Measurements from ENCODE around the gene CDH4. TPM values are rescaled to one million over a fixed set of nuclear protein-coding genes. Genes with fewer than 3 reads are reported as not detected.

CDH4 gene
- total RNA-seq, 2 experiments from 2014 or later, result 0.10 to 0.21 TPM

DNA sequence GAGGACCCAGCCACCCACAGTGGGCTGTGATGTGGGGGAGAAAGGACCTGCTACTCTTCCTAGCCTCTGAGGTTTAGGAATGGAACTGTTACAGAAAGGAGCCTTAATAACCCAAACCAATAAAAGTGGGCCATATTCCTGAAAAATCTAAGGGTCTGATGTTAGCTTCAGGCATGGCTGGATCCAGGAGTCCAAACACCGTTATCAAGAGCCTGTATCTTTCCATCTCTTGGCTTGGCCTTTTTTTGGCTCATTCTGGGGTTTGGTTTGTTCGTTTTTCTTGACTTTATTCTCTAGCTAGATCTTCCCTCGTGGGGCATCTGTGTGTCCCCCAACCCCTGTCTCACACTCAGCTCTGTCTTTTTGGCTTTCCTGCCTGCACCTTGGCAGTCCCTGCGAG is 38.7 kb downstream of the CDH4 start:
- no peaks in the 10 kb centered on the region for H3K36me3 Mint-ChIP-seq
- POLR2A ChIA-PET, result no interaction called here
- CTCF ChIA-PET, result no interaction called here
- H3K27me3 Mint-ChIP-seq, result no peaks in the 10 kb centered on the region
- no peak overlapping the region for H3K27ac Mint-ChIP-seq
- peaks cover 2% of the 10 kb centered on the region for H3K9me3 Mint-ChIP-seq
- no peak for DNase-seq
- intact Hi-C loops (cut with micrococcal nuclease), result no loop called here
- no peak overlapping the region for H3K4me3 Mint-ChIP-seq
- H3K4me1 Mint-ChIP-seq (ENCODE audit: low read depth), result no peaks in the 10 kb centered on the region

GRCh38 chr20:61291166-61291829 is 39.2 kb downstream of the CDH4 start:
- H3K27ac Mint-ChIP-seq, result no peak overlapping the region
- intact Hi-C loops (cut with micrococcal nuclease), result no loop called here
- H3K9me3 Mint-ChIP-seq, result peaks cover 2% of the 10 kb centered on the region
- ChIA-PET CTCF (no interaction called here), POLR2A (no interaction called here)
- H3K36me3 Mint-ChIP-seq, result no peaks in the 10 kb centered on the region
- no peak overlapping the region for H3K4me3 Mint-ChIP-seq
- H3K27me3 Mint-ChIP-seq, result no peaks in the 10 kb centered on the region
- no peaks in the 10 kb centered on the region for H3K4me1 Mint-ChIP-seq (ENCODE audit: low read depth)
- no peak for DNase-seq

GRCh38 chr20:61292391-61292790 is 40.3 kb downstream of the CDH4 start:
- no peak for DNase-seq
- no peak overlapping the region for H3K4me3 Mint-ChIP-seq
- no peaks in the 10 kb centered on the region for H3K36me3 Mint-ChIP-seq
- POLR2A ChIA-PET, result no interaction called here
- H3K4me1 Mint-ChIP-seq (ENCODE audit: low read depth), result no peaks in the 10 kb centered on the region
- no peaks in the 10 kb centered on the region for H3K27me3 Mint-ChIP-seq
- peaks cover 2% of the 10 kb centered on the region for H3K9me3 Mint-ChIP-seq
- CTCF ChIA-PET, result no interaction called here
- intact Hi-C loops (cut with micrococcal nuclease), result no loop called here
- H3K27ac Mint-ChIP-seq, result no peak overlapping the region

DNA sequence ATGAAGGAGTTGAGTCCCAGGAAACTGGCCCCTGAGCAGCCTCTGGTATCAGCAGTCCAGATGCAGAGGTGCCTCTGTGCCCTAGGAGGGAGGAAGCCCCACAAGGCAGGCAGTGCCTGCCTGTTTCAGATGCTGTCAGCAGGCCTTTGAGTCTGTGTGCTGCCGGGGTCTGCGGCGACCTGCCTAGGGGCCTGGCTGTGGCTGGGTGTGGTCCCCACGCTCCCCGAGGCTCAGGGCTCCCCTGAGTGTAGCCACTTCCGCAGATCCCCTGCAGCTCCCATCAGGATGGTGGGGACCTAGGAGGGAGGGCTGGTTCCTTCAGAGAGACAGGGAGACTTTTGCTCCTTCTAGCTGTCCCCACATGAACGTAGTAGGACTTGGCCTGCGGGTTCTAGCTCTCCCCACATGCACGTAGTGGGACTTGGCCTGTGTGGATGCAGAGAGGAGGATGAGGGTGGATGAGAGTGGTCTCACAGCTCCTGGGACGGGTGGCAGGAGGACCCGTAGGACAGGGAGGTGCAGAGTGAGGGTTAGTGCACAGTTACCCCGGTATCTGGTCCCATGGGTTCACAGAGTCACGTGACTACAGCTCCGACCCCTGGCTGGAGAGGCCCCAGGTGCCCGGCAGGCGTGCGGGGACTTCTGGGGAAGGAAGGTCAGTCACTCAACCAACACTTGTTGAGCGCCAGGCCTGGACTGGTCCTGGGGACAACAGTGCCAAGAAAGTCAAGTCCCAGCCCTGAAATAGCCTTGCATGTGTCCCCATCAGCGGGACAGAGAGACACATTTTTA is 41.0 kb downstream of the CDH4 start:
- no peak overlapping the region for H3K4me3 Mint-ChIP-seq
- no peaks in the 10 kb centered on the region for H3K27me3 Mint-ChIP-seq
- POLR2A ChIA-PET, result no interaction called here
- peaks cover 2% of the 10 kb centered on the region for H3K9me3 Mint-ChIP-seq
- intact Hi-C loops (cut with micrococcal nuclease), result no loop called here
- H3K36me3 Mint-ChIP-seq, result no peaks in the 10 kb centered on the region
- H3K4me1 Mint-ChIP-seq (ENCODE audit: low read depth), result no peaks in the 10 kb centered on the region
- CTCF ChIA-PET, result no interaction called here
- no peak overlapping the region for H3K27ac Mint-ChIP-seq
- no peak for DNase-seq

GRCh38 chr20:61293951-61294350 is 41.9 kb downstream of the CDH4 start:
- H3K9me3 Mint-ChIP-seq, result peaks cover 2% of the 10 kb centered on the region
- CTCF ChIA-PET, result no interaction called here
- no peaks in the 10 kb centered on the region for H3K27me3 Mint-ChIP-seq
- H3K36me3 Mint-ChIP-seq, result no peaks in the 10 kb centered on the region
- DNase-seq, result no peak
- POLR2A ChIA-PET, result no interaction called here
- no peak overlapping the region for H3K4me3 Mint-ChIP-seq
- H3K4me1 Mint-ChIP-seq (ENCODE audit: low read depth), result no peaks in the 10 kb centered on the region
- intact Hi-C loops (cut with micrococcal nuclease), result no loop called here
- no peak overlapping the region for H3K27ac Mint-ChIP-seq

DNA sequence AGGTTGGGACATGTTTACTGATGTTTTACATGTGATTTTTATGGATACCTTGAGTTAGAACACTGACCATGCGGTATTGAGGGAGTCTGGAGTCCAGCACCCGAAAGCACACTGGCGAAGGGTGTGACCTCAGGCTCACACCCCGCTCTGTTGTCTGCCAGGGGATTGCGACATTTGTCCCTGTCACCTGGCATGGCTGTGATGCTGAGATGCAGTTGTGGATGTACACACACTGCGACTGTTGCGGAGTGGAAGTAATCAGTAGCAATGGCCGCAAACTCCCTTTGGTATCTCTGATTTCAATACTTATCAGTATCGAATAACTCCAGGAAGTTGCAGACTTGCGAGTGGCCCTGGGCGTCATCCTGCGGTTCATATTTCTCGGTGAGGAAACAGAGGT is 43.2 kb downstream of the CDH4 start:
- intact Hi-C loops (cut with micrococcal nuclease), result no loop called here
- ChIA-PET POLR2A (no interaction called here), CTCF (no interaction called here)
- H3K27me3 Mint-ChIP-seq, result no peaks in the 10 kb centered on the region
- DNase-seq, result no peak
- no peak overlapping the region for H3K27ac Mint-ChIP-seq
- H3K4me1 Mint-ChIP-seq (ENCODE audit: low read depth), result no peaks in the 10 kb centered on the region
- no peaks in the 10 kb centered on the region for H3K36me3 Mint-ChIP-seq
- peaks cover 2% of the 10 kb centered on the region for H3K9me3 Mint-ChIP-seq
- no peak overlapping the region for H3K4me3 Mint-ChIP-seq

DNA sequence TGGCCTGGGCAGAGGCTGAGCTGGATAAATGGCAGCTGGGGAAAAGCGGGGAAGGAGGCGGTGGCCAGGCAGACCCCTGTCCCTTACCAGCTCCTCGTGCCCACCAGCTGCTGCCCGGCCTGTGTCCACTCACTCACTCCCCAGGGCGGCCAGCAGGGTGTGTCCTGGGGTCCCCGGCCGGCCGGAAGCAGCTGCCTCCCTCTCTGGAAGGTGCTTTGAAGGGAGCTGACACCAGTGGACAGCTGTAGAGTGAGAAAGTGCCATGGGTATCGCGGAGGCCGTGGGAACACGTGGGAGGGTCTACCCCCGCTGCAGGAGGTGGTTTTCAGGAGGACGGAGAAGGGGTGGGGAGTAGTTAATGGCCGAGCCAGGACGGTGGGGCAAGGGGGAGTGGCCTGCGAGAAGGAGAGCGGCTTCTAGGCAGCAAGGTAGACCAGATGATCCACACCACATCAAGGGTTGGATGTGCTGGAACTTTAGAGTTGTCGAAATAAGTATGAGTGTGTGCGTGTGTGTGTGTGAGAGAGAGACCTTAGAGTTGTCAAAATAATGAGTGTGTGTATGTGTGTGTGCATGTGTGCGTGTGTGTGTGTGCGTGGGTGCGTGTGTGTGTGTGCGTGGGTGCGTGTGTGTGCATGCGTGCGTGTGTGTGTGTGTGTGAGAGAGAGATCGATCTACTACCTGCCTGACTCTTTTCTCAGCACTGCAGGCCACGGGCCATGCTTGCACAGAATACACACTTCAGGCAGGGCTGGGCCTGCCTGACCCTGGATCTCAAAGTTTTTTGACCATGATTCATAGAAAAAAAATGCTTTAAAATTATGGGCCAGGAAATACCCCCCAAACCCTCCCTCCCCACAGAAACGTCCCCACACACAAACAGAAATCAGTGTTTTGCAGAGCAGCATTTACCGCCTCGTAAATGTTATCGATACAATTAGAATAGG is 43.9 kb downstream of the CDH4 start:
- ChIA-PET CTCF (no interaction called here), POLR2A (no interaction called here)
- no peak for DNase-seq
- no peak overlapping the region for H3K27ac Mint-ChIP-seq
- H3K4me1 Mint-ChIP-seq (ENCODE audit: low read depth), result no peaks in the 10 kb centered on the region
- intact Hi-C loops (cut with micrococcal nuclease), result no loop called here
- no peak overlapping the region for H3K4me3 Mint-ChIP-seq
- peaks cover 2% of the 10 kb centered on the region for H3K9me3 Mint-ChIP-seq
- no peaks in the 10 kb centered on the region for H3K36me3 Mint-ChIP-seq
- no peaks in the 10 kb centered on the region for H3K27me3 Mint-ChIP-seq

GRCh38 chr20:61296629-61297019 is 44.6 kb downstream of the CDH4 start:
- ChIA-PET CTCF (no interaction called here), POLR2A (no interaction called here)
- Mint-ChIP-seq H3K36me3 (no peaks in the 10 kb centered on the region), H3K4me3 (no peak overlapping the region), H3K4me1 (ENCODE audit: low read depth) (no peaks in the 10 kb centered on the region), H3K9me3 (peaks cover 2% of the 10 kb centered on the region), H3K27ac (no peak overlapping the region), H3K27me3 (no peaks in the 10 kb centered on the region)
- intact Hi-C loops (cut with micrococcal nuclease), result no loop called here
- no peak for DNase-seq

DNA sequence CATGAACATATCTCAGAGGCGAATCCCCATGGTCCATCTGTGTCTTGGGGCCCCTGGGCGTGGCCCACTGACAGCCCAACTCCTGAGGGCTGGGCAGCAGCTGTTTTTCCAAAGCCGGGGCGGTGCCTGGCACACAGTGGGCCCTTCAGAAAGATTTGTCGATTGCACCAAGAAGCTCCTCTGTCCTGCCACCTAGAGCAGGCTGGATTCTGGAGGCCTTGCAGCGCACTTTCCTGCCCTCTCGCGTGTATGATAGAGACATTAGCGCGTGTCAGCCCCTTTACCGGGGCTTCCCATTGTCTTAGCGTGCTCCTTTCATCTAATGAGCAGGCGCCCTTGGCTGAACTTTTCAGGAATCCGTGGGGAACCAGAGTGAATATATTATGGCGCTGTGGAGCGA is 45.4 kb downstream of the CDH4 start:
- DNase-seq, result no peak
- Mint-ChIP-seq H3K4me1 (ENCODE audit: low read depth) (no peaks in the 10 kb centered on the region), H3K4me3 (no peak overlapping the region), H3K36me3 (no peaks in the 10 kb centered on the region), H3K27me3 (no peaks in the 10 kb centered on the region), H3K27ac (no peak overlapping the region), H3K9me3 (peaks cover 2% of the 10 kb centered on the region)
- intact Hi-C loops (cut with micrococcal nuclease), result no loop called here
- POLR2A ChIA-PET, result no interaction called here
- CTCF ChIA-PET, result no interaction called here

- H3K4me1 Mint-ChIP-seq (ENCODE audit: low read depth), result no peaks in the 10 kb centered on the region
- CTCF ChIA-PET, result no interaction called here
- DNase-seq, result no peak
- no peak overlapping the region for H3K27ac Mint-ChIP-seq
- no peaks in the 10 kb centered on the region for H3K36me3 Mint-ChIP-seq
- intact Hi-C loops (cut with micrococcal nuclease), result no loop called here
- peaks cover 2% of the 10 kb centered on the region for H3K9me3 Mint-ChIP-seq
- POLR2A ChIA-PET, result no interaction called here
- no peak overlapping the region for H3K4me3 Mint-ChIP-seq
- no peaks in the 10 kb centered on the region for H3K27me3 Mint-ChIP-seq
These were observed 45.9 kb downstream of the CDH4 start for GRCh38 chr20:61297986-61298385.

DNA sequence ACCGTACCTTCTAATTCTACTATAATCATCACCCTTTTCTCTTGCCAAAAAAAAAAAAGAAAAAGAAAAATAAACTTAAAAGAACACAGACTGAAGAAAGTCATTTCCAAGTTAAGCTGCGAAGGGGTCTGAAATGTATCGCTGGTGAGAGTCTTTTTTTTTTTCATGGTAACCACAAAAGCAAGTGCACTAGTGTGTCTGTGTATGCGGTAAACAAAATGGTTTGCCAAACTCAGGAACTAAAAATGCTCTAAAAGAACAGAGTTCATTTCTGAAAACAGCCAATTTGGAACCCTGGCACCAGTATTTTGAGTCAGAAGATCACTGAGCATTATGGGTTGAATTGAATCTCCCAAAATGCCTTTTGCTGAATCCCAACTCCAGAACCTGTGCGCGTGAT is 46.6 kb downstream of the CDH4 start:
- H3K36me3 Mint-ChIP-seq, result no peaks in the 10 kb centered on the region
- POLR2A ChIA-PET, result no interaction called here
- DNase-seq, result no peak
- CTCF ChIA-PET, result no interaction called here
- peaks cover 2% of the 10 kb centered on the region for H3K9me3 Mint-ChIP-seq
- no peaks in the 10 kb centered on the region for H3K4me1 Mint-ChIP-seq (ENCODE audit: low read depth)
- H3K4me3 Mint-ChIP-seq, result no peak overlapping the region
- intact Hi-C loops (cut with micrococcal nuclease), result no loop called here
- H3K27ac Mint-ChIP-seq, result no peak overlapping the region
- no peaks in the 10 kb centered on the region for H3K27me3 Mint-ChIP-seq

DNA sequence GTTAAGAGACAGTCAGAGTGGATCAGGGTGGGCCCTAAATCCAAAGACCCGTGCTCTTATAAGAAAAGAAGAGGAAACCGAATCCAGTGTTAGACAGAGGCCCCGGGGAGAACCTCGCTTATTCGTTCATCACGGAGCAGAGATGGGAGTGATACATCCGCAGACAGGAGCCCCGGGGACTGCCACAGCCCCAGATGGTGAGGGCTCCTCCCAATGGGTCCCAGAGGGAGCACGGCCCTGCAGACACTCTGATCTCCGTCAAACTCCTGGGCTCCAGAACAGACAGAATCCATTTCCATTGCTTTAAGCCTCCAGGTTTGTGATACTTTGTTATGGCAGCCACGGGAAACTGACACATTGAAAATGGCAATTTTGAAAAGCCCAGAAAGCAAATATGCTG is 47.0 kb downstream of the CDH4 start:
- intact Hi-C loops (cut with micrococcal nuclease), result no loop called here
- ChIA-PET POLR2A (no interaction called here), CTCF (no interaction called here)
- DNase-seq, result no peak
- H3K36me3 Mint-ChIP-seq, result no peaks in the 10 kb centered on the region
- H3K4me3 Mint-ChIP-seq, result no peak overlapping the region
- H3K4me1 Mint-ChIP-seq (ENCODE audit: low read depth), result no peaks in the 10 kb centered on the region
- H3K27ac Mint-ChIP-seq, result no peak overlapping the region
- H3K27me3 Mint-ChIP-seq, result no peaks in the 10 kb centered on the region
- H3K9me3 Mint-ChIP-seq, result peaks cover 2% of the 10 kb centered on the region
